Stimulated activated CD8-positive, alpha-beta memory T cell treated with anti-CD3 and anti-CD28 coated beads, Interleukin-2, amount 100 ng/mL, for 1 hour (primary cell): Measurements from ENCODE around the gene TIAM2.

Experiments
- DNase-seq, 2 donors: peaks; one replicate each; pipeline ENCODE4 v3.0.0-alpha.2; 2020; ENCODE audit warnings: low read depth in 2 of 2

TIAM2 gene

DNA sequence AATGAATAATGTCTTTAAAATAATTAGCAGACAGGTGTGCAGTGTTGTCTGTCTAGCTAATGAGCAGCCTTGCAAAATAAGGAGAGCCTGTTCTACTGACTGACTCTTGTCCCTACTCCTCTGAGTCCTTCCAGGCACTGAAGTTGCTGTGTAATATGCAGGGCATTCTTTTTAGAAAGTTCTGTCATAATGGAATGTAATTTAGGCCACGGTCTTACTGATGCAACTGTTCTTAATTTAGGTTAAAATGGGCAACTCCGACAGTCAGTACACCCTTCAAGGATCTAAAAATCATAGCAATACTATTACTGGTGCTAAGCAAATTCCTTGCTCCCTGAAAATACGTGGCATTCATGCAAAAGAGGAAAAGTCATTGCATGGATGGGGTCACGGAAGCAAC lies 133.9 kb downstream of the TIAM2 start:
- DNase-seq = no peak

DNA sequence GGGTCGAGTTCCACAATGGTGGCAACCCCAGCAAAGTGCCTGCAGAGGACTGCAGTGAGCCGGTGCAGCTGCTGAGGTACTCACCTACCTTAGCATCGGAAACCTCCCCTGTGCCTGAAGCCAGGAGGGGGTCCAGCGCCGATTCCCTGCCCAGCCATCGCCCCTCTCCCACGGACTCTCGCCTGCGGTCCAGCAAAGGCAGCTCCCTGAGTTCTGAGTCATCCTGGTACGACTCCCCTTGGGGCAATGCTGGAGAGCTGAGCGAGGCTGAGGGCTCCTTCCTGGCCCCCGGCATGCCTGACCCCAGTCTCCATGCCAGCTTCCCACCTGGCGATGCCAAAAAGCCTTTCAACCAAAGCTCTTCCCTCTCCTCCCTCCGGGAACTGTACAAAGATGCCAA lies 134.6 kb downstream of the TIAM2 start:
- no peak for DNase-seq

DNA sequence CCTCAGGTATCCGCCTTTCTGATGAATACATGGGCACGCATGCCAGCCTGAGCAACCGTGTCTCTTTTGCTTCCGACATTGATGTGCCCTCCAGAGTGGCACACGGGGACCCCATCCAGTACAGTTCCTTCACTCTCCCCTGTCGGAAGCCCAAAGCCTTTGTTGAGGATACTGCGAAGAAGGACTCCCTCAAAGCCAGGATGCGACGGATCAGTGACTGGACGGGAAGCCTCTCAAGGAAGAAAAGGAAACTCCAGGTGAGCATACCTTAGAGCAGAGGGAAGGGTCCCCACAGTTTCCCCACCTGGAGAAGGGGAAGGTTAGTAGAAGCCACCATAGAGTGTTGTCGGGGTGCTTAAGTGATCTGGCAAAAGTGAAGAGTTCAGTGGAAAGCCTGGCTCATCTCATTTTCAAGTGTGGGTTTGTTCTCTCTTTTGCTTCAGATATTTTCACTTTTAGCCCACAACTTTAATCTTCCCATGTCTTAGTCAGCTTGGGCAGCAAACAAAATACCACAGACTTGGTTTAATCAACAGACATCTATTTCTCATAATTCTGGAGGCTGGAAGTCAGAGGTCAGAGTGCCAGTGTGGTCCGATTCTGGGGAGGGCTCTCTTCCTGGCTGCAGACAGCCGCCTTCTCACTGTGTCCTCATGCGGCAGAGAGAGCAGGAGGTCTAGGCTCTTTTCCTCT lies 135.2 kb downstream of the TIAM2 start:
- DNase-seq = no peak

DNA sequence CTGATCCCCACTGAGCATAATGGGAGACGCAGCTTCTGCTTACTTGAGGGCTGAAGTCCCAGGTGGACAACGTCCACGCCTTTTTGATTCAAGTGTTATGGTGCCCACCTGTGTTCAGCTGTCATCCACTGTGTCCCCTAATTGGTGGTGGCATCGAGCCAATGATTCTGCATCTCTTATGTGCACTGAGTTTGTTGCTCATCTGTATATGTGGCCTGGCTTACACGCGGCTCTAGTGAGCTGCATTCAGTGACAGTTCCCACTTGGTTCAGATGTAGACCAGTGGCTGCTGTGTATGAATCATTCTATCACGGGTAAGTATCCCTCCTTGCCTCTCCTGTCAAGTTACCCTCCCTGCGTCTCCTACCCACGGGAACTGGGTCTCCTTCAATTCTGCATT lies 137.5 kb downstream of the TIAM2 start:
- DNase-seq = no peak

DNA sequence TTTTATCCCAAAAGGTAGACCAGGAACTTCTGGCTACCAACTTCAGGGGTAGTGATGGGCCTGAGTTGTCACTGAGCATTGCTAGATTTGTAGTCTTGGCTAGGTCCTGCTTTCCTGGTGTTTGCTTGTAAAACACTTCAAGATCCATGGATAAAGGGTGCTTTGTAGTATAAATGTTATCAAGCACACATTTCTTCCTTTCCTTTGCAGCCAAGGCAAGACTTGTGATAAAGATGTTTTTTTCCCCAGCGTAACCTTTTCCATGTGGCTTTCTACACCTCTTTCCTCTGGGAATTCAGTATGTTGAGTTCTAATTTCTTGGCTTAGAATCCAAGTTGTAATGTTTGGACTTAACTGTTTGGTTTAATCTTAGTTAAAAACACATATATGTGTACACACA lies 145.9 kb downstream of the TIAM2 start:
- no peak for DNase-seq

- no peak for DNase-seq
These were observed 146.4 kb downstream of the TIAM2 start for GRCh38 chr6:155141512-155141911.

DNA sequence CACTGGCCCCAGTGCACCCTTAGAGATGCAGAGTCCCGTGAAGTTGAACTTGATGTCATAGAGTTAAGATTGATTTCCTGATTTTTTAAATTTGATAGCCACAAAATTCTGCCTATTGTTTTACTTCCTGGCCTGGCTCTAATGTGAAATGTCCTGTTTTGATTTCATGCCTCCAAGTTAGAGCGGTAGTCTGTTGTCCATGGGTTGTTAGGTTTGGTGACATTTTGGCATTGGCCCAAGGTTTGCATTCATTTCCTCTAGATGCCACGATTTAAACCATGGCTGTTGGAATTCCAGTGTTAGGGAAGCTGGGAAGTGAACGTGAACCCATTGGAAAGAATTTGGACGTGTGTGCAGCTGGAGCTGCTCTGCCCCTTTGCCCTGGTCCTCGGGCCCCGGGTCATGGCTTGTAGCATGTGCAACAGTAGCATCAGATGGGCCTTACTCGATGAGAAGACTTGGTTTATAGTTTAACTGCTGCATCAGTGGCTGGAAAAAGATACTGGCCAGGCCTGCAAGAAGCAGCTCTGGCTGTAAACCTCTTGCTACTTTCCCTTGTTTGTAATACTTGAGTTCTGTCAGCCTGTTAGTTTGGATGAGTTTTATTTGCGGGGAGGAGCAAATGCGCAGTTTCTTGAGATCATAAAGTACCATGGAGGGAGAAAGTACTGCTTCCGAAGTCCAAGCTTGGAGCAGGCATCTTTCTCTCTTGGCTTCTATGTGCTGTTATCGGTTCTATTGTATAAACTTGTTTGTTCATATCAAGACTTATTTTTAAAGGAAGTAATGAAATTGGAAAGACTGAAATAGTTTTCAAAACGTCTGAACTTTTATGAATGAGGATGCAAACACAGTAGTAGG lies 147.3 kb downstream of the TIAM2 start:
- no peak for DNase-seq

DNA sequence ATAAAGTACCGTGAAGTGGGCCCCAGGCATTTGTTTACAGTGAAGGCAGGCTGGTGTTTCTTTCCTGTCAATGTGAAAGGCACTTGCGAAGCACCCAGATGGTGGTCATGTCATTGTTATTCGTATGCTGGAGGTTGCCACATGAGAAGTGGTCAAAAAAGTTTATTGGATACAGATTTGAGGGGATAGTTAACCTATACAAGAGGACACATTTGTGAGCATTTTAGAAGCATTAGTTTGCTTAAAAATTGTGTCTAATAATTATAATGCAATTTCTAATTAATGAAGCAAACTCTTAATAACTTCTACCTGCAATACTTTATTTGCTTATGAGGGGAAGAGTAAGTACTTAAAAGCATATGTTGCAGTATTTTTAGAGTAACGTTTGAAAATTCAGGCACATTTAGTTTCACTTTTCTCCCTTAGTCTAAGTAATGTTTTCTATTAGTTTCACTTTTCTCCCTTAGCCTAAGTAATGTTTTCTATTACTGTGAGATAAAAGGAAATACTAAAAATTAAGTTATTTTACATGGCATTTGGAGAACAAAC lies 148.0 kb downstream of the TIAM2 start:
- no peak for DNase-seq

DNA sequence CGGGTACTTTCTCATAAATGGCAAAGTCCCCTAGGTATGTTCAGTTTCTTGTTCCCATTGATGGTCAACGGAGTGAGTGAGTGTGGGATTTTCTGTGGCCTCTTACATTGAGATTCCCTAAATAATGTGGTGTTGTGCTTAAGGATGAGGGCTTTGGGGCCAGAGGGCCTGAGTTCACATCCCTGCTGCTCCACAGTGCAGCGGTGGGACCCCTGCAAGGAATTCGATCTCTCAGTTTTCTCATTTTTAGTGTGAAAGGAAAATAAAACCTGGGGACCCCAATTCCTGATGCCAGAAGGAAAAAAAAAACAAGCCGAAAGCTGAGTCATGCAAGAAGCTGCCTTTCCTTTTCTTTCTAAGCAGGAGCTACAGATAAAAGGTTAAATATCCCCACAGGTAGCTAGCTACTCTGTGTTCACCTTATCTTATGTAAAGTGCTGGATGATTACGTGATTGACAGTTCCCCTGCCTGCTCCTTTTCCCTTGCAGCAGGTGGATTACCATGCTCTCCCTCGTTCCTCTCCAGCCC lies 148.5 kb downstream of the TIAM2 start:
- DNase-seq = no peak

GRCh38 chr6:155146205-155146604 lies 151.1 kb downstream of the TIAM2 start:
- no peak for DNase-seq

DNA sequence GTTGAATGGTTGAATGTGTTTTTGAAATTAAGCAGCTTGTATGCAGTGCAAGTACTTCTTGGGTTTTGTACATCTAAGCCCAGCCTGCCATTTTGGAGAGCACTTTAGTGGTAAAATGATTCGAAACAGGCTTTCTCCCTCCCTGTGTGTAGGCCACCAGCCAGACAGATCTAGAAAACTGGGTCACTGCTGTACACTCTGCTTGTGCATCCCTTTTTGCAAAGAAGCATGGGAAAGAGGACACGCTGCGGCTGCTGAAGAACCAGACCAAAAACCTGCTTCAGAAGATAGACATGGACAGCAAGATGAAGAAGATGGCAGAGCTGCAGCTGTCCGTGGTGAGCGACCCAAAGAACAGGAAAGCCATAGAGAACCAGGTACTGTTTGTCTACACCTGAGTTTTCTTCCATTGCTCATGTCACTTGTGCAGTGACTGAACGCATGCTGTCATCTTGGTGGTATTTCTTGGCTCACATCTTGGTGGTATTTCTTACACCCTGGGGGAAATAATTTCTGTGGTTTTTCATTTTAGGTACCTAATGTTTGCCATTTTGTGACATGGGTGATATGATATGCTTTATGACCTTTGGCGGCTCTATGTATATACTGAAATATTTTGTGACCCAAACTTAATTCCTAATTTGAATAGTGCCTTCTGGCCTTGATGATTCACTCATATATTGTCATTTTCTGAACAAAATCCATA lies 153.0 kb downstream of the TIAM2 start:
- DNase-seq = no peak

- DNase-seq = no peak
These were observed 156.0 kb downstream of the TIAM2 start for GRCh38 chr6:155150967-155151671.

- DNase-seq = no peak
These were observed 157.3 kb downstream of the TIAM2 start for GRCh38 chr6:155152211-155153076.

GRCh38 chr6:155154158-155154830 lies 159.2 kb downstream of the TIAM2 start:
- no peak for DNase-seq

DNA sequence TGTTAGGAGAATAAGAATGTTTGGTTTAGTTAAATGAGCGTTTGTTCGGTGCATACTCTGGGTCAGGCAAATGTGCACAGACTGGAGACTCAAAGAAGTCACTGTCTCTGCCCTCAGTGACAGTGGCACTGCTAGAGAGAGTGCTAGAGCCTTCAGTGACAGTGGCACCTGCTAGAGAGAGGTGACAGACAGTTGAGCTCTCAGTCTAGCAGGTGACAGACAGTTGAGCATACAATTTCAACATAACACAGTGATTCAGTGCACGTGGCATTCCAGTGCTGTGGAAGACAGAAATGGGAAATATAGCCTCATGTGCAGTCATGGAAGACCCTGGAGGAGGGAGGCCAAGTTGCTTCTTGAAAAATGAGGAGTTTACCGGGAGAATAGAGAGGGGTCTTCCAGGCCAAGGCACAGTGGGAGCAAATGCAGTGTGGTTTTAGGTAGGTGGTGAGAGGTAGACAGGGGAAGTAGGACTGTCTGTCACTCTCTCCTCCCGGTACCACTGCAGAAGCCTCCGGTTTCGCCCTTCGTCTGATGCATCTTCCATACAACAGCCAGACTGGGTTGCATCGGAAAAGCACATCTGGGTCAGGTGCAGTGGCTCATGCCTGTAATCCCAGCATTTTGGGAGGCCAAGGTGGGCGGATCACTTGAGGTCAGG lies 160.8 kb downstream of the TIAM2 start:
- no peak for DNase-seq

DNA sequence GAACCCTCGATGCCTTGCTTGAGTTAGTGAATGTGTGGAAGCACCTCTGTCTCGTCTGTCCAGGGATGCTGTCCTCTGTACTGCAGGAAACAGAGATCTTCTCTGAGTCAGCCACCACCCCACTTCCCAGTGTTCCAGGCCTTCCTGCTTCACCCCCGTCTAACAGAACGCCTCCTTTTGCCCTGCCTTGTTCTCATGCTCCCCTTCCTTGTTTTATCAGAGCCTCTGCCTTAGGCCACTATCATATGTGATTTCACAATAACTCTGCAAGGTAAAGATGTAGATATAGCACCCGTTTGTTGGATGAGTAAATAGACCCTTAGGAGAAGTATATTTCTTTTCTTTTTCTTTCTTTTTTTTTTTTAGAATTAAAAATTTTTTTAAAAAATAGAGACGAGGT lies 162.0 kb downstream of the TIAM2 start:
- DNase-seq = no peak

DNA sequence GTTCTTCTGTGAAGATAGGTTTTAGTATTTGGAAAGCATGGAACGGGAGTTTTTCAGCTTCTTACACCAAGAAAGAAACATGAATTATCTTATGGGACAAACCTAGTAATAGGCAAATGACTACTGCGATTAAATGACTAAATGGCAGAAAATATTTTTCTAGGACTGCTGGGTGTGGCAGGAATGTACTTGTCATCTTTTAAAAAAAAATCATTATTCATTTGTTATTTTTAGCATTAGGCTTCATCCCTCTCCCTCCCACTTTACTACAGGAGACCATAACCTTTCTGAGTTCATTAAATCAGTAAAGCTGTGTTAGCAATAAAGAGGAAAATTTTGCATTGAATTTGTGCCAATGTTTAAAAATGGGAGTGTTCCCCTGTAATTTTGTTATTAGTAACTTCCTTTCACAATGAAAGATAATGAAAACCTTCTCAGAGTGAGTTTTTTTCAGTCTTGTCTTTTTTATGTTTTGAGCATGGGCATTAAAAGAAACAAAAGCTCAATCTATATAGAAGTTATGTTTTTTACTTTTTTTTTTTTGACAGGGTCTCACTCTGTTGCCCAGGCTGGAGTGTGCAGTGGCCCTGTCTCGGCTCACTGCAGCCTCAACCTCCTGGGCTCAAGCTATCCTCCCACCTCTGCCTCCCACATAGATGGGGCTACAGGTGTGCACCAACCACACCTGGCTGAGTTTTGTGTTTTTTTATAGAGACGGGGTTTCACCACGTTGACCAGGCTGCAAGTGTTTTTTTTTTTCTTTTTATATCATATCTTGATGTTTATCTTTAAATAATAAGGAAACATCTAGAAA lies 163.1 kb downstream of the TIAM2 start:
- DNase-seq = no peak

DNA sequence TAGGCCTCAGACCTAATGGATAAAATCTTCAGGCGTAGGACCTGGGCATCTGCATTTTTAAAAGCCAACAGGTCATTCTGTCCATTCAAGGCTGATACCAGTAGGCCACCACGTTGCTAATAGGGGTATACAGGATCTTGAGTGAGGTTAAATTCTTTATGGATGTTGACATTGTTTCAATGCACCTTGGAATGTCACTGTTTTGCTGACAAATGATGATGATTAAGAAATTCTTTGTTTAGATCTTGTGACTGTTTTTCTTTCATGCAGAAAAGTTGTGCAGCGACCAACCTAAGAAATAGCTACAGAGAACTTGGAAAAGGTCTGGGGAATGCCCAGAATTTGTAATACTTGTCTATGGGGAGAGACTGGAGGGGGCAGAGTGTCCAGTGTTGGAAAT lies 167.6 kb downstream of the TIAM2 start:
- no peak for DNase-seq

GRCh38 chr6:155163601-155164000 lies 168.5 kb downstream of the TIAM2 start:
- DNase-seq = no peak
